ENCODE data around the gene PRPF40A. TPM values are rescaled to one million over a fixed set of nuclear protein-coding genes. Genes with fewer than 3 reads are reported as not detected.

The PRPF40A gene
- total RNA-seq, 1 donor from 2014 or later: 131 TPM

DNA sequence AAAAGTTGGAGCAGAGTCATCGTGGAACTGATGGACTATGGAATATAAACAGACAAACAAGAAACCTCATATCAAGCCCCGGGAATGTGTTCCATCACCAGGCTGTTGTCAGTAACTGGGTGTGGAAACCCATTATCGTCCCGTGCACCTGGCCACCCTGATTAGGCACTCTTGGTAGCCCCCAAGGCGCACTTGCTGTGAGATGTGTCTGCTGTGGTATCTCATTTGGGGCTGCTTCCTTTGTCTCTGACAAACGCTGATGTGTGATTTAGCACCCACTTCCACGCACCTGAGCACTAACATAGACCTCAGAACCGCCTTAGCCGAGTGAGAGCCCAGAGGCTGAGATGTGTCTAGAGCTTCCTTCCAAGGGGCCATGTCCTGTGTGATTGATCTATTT is 96.3 kb downstream of the PRPF40A start:
- no peak for DNase-seq (ENCODE audit: low read depth)

DNA sequence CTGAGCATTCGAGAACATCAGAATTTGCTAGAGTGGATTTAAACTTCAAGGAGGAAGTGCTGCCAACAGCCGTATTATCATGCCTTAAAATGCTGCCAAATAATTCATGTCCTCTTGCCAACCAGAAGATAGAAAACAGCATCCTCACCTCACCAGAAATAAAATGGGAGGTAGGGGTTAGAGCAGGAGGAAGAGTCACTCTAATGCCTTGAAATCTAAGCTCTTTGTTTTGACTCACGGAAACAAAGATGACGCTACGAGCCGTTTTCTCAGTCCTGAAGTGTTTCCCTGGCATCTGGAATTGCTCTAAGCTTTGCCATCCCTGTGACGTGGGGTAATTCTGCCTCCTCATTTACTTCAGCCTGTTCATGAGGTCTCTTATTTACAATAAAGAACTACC is 97.1 kb downstream of the PRPF40A start:
- peaks cover 19% of the 10 kb centered on the region for H3K36me3 Mint-ChIP-seq (ENCODE audit: low read depth, unreplicated experiment)
- Histone ChIP-seq H3K79me2 (ENCODE audit: insufficient read depth, low read length) (no peaks in the 10 kb centered on the region), H3K4me1 (ENCODE audit: insufficient read depth, low read length) (peaks cover 4% of the 10 kb centered on the region), H3K36me3 (ENCODE audit: insufficient read depth, low read length) (peaks cover 12% of the 10 kb centered on the region), H3K9me3 (ENCODE audit: insufficient read depth, low read depth, low read length) (no peaks in the 10 kb centered on the region), H3K27me3 (ENCODE audit: insufficient read depth, low read length) (no peaks in the 10 kb centered on the region), H2AFZ (ENCODE audit: low read depth, low read length) (no peak overlapping the region), H3K4me2 (ENCODE audit: low read length) (no peak overlapping the region), H3K9ac (ENCODE audit: low read length) (no peak overlapping the region), H3K27ac (ENCODE audit: low read depth, low read length) (no peak overlapping the region), H4K20me1 (ENCODE audit: insufficient read depth, low read length) (no peaks in the 10 kb centered on the region), H3K4me3 (ENCODE audit: insufficient read depth, low read depth, low read length) (no peak overlapping the region)
- no peaks in the 10 kb centered on the region for H3K4me1 Mint-ChIP-seq (ENCODE audit: low read depth, unreplicated experiment)
- no peak overlapping the region for H3K4me3 Mint-ChIP-seq (ENCODE audit: unreplicated experiment)
- no peaks in the 10 kb centered on the region for H3K27me3 Mint-ChIP-seq (ENCODE audit: low read depth, unreplicated experiment)
- H3K27ac Mint-ChIP-seq (ENCODE audit: unreplicated experiment): no peak overlapping the region
- TF ChIP-seq EZH2 (IDR thresholded peaks at IDR 0.05; ENCODE audit: insufficient read depth, low read length) (no peak), CTCF (IDR thresholded peaks at IDR 0.05; ENCODE audit: insufficient read depth, low read depth, low read length) (no peak)
- FAIRE-seq: no peak
- no peaks in the 10 kb centered on the region for H3K9me3 Mint-ChIP-seq (ENCODE audit: unreplicated experiment)
- no peak for DNase-seq (ENCODE audit: low read depth)

More for the DNA sequence above, 96.3 kb downstream of the PRPF40A start:
- Histone ChIP-seq H3K4me2 (ENCODE audit: low read length) (no peak overlapping the region), H3K36me3 (ENCODE audit: insufficient read depth, low read length) (peaks cover 12% of the 10 kb centered on the region), H3K4me3 (ENCODE audit: insufficient read depth, low read depth, low read length) (no peak overlapping the region), H3K27ac (ENCODE audit: low read depth, low read length) (no peak overlapping the region), H3K27me3 (ENCODE audit: insufficient read depth, low read length) (no peaks in the 10 kb centered on the region), H3K9me3 (ENCODE audit: insufficient read depth, low read depth, low read length) (no peaks in the 10 kb centered on the region), H4K20me1 (ENCODE audit: insufficient read depth, low read length) (no peaks in the 10 kb centered on the region), H2AFZ (ENCODE audit: low read depth, low read length) (no peak overlapping the region), H3K4me1 (ENCODE audit: insufficient read depth, low read length) (peaks cover 4% of the 10 kb centered on the region), H3K9ac (ENCODE audit: low read length) (no peak overlapping the region), H3K79me2 (ENCODE audit: insufficient read depth, low read length) (no peaks in the 10 kb centered on the region)
- Mint-ChIP-seq H3K9me3 (ENCODE audit: unreplicated experiment) (no peaks in the 10 kb centered on the region), H3K4me3 (ENCODE audit: unreplicated experiment) (no peak overlapping the region), H3K36me3 (ENCODE audit: low read depth, unreplicated experiment) (peaks cover 17% of the 10 kb centered on the region), H3K27me3 (ENCODE audit: low read depth, unreplicated experiment) (no peaks in the 10 kb centered on the region), H3K27ac (ENCODE audit: unreplicated experiment) (no peak overlapping the region), H3K4me1 (ENCODE audit: low read depth, unreplicated experiment) (no peaks in the 10 kb centered on the region)
- no peak for TF ChIP-seq EZH2 (IDR thresholded peaks at IDR 0.05; ENCODE audit: insufficient read depth, low read length)
- TF ChIP-seq CTCF (IDR thresholded peaks at IDR 0.05; ENCODE audit: insufficient read depth, low read depth, low read length): no peak
- no peak for FAIRE-seq

GRCh38 chr2:152618193-152618564 is 99.1 kb downstream of the PRPF40A start:
- H3K36me3 Mint-ChIP-seq (ENCODE audit: low read depth, unreplicated experiment): peaks cover 23% of the 10 kb centered on the region
- Histone ChIP-seq H3K27me3 (ENCODE audit: insufficient read depth, low read length) (no peaks in the 10 kb centered on the region), H4K20me1 (ENCODE audit: insufficient read depth, low read length) (no peaks in the 10 kb centered on the region), H2AFZ (ENCODE audit: low read depth, low read length) (no peak overlapping the region), H3K4me2 (ENCODE audit: low read length) (peak overlapping the region; percentile 3), H3K27ac (ENCODE audit: low read depth, low read length) (peak overlapping the region; percentile 15), H3K4me3 (ENCODE audit: insufficient read depth, low read depth, low read length) (no peak overlapping the region), H3K79me2 (ENCODE audit: insufficient read depth, low read length) (no peaks in the 10 kb centered on the region), H3K9ac (ENCODE audit: low read length) (no peak overlapping the region), H3K36me3 (ENCODE audit: insufficient read depth, low read length) (peaks cover 12% of the 10 kb centered on the region), H3K9me3 (ENCODE audit: insufficient read depth, low read depth, low read length) (no peaks in the 10 kb centered on the region), H3K4me1 (ENCODE audit: insufficient read depth, low read length) (peaks cover 11% of the 10 kb centered on the region)
- TF ChIP-seq EZH2 (IDR thresholded peaks at IDR 0.05; ENCODE audit: insufficient read depth, low read length) (no peak), CTCF (IDR thresholded peaks at IDR 0.05; ENCODE audit: insufficient read depth, low read depth, low read length) (no peak)
- peak; percentile 43 for DNase-seq (ENCODE audit: low read depth)
- H3K4me1 Mint-ChIP-seq (ENCODE audit: low read depth, unreplicated experiment): peaks cover 10% of the 10 kb centered on the region
- H3K4me3 Mint-ChIP-seq (ENCODE audit: unreplicated experiment): no peak overlapping the region
- FAIRE-seq: no peak
- no peaks in the 10 kb centered on the region for H3K9me3 Mint-ChIP-seq (ENCODE audit: unreplicated experiment)
- H3K27ac Mint-ChIP-seq (ENCODE audit: unreplicated experiment): no peak overlapping the region
- H3K27me3 Mint-ChIP-seq (ENCODE audit: low read depth, unreplicated experiment): no peaks in the 10 kb centered on the region

All from astrocyte (in vitro differentiated cells and primary cell).